Measurements from ENCODE around the gene ADGRF5.
"Not testable (repeated sequence)": the region's sequence is repeated elsewhere in the genome, so short reads cannot be mapped to it uniquely, and the experiment has no call there.

ADGRF5 gene

DNA sequence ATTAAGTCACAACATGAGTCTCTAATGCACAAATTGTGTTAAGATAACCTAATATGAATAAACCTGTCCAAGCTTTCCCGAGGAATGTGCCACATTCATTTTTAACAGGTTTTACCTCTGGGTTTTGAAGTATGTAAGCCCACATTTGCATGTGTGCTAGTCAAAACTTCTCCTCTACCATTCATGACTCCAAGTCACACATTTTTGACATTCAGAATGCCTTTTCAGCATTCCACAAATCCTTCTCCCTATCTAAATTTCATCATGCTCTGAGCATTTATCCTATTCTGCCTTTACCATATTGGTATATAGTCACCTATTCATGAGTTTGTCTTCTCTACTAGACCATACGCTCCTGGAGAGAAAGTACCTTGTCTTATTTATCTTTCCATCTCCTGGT lies 56.5 kb downstream of the ADGRF5 start:
- no peaks in the 10 kb centered on the region for H3F3A ChIP-seq (ENCODE audit: insufficient read depth, low read length)
- no peaks in the 10 kb centered on the region for H3K4me1 ChIP-seq (ENCODE audit: low read length)
- no peaks in the 10 kb centered on the region for H3K27me3 ChIP-seq (replicated peaks; ENCODE audit: insufficient read depth, low read length)
- no peak overlapping the region for H3K27ac ChIP-seq (ENCODE audit: low read length)
- no peak overlapping the region for H3K9ac ChIP-seq (ENCODE audit: low read length)
- no peaks in the 10 kb centered on the region for H3K36me3 ChIP-seq (replicated peaks; ENCODE audit: insufficient read depth, low read length)
- H3K79me2 ChIP-seq (ENCODE audit: low read length): no peaks in the 10 kb centered on the region
- no peak for TF ChIP-seq EZH2phosphoT487 (IDR thresholded peaks at IDR 0.05; ENCODE audit: low read length)
- no peak for TF ChIP-seq CTCF (IDR thresholded peaks at IDR 0.05; ENCODE audit: low read length)
- no peak for TF ChIP-seq EZH2 (optimal IDR thresholded peaks at IDR 0.05; ENCODE audit: low read depth, low read length)
- DNase-seq: no peak
- no peaks in the 10 kb centered on the region for H4K20me1 ChIP-seq (ENCODE audit: insufficient read depth, low read length)
- no peak overlapping the region for H3K4me3 ChIP-seq (ENCODE audit: low read length)
- no peak overlapping the region for H3K4me2 ChIP-seq (ENCODE audit: low read depth, low read length)
- H3K9me2 ChIP-seq (replicated peaks; ENCODE audit: insufficient read depth, low read length): no peaks in the 10 kb centered on the region
- H3K9me3 ChIP-seq (replicated peaks; ENCODE audit: insufficient read depth, low read length): no peaks in the 10 kb centered on the region
- no peak overlapping the region for H2AFZ ChIP-seq (ENCODE audit: low read length)

- Histone ChIP-seq H3K4me1 (ENCODE audit: low read length) (no peaks in the 10 kb centered on the region), H2AFZ (ENCODE audit: low read length) (no peak overlapping the region), H3K36me3 (replicated peaks; ENCODE audit: insufficient read depth, low read length) (no peaks in the 10 kb centered on the region), H4K20me1 (ENCODE audit: insufficient read depth, low read length) (no peaks in the 10 kb centered on the region), H3K4me2 (ENCODE audit: low read depth, low read length) (no peak overlapping the region), H3K9ac (ENCODE audit: low read length) (no peak overlapping the region), H3K9me3 (replicated peaks; ENCODE audit: insufficient read depth, low read length) (no peaks in the 10 kb centered on the region), H3F3A (ENCODE audit: insufficient read depth, low read length) (no peaks in the 10 kb centered on the region), H3K79me2 (ENCODE audit: low read length) (no peaks in the 10 kb centered on the region), H3K27ac (ENCODE audit: low read length) (no peak overlapping the region), H3K27me3 (replicated peaks; ENCODE audit: insufficient read depth, low read length) (no peaks in the 10 kb centered on the region), H3K4me3 (ENCODE audit: low read length) (no peak overlapping the region), H3K9me2 (replicated peaks; ENCODE audit: insufficient read depth, low read length) (no peaks in the 10 kb centered on the region)
- no peak for TF ChIP-seq CTCF (IDR thresholded peaks at IDR 0.05; ENCODE audit: low read length)
- no peak for DNase-seq
Observed at GRCh38 chr6:46863791-46864190, 57.9 kb downstream of the ADGRF5 start.

- DNase-seq: no peak
- H3F3A ChIP-seq (ENCODE audit: insufficient read depth, low read length): no peaks in the 10 kb centered on the region
- no peaks in the 10 kb centered on the region for H3K36me3 ChIP-seq (replicated peaks; ENCODE audit: insufficient read depth, low read length)
- no peaks in the 10 kb centered on the region for H3K27me3 ChIP-seq (replicated peaks; ENCODE audit: insufficient read depth, low read length)
- no peaks in the 10 kb centered on the region for H3K79me2 ChIP-seq (ENCODE audit: low read length)
- H2AFZ ChIP-seq (ENCODE audit: low read length): no peak overlapping the region
- H3K4me3 ChIP-seq (ENCODE audit: low read length): no peak overlapping the region
- H3K4me2 ChIP-seq (ENCODE audit: low read depth, low read length): no peak overlapping the region
- no peaks in the 10 kb centered on the region for H3K9me2 ChIP-seq (replicated peaks; ENCODE audit: insufficient read depth, low read length)
- H4K20me1 ChIP-seq (ENCODE audit: insufficient read depth, low read length): no peaks in the 10 kb centered on the region
- H3K9ac ChIP-seq (ENCODE audit: low read length): no peak overlapping the region
- TF ChIP-seq EZH2phosphoT487 (IDR thresholded peaks at IDR 0.05; ENCODE audit: low read length) (no peak), EZH2 (optimal IDR thresholded peaks at IDR 0.05; ENCODE audit: low read depth, low read length) (no peak), CTCF (IDR thresholded peaks at IDR 0.05; ENCODE audit: low read length) (no peak)
- H3K9me3 ChIP-seq (replicated peaks; ENCODE audit: insufficient read depth, low read length): no peaks in the 10 kb centered on the region
- H3K27ac ChIP-seq (ENCODE audit: low read length): no peak overlapping the region
- no peaks in the 10 kb centered on the region for H3K4me1 ChIP-seq (ENCODE audit: low read length)
Observed at GRCh38 chr6:46862381-46862780, 59.4 kb downstream of the ADGRF5 start.

GRCh38 chr6:46855966-46856365 lies 65.8 kb downstream of the ADGRF5 start:
- H4K20me1 ChIP-seq (ENCODE audit: insufficient read depth, low read length); H3K36me3 ChIP-seq (replicated peaks; ENCODE audit: insufficient read depth, low read length); H3K27me3 ChIP-seq (replicated peaks; ENCODE audit: insufficient read depth, low read length); H3K9me2 ChIP-seq (replicated peaks; ENCODE audit: insufficient read depth, low read length); H3K4me2 ChIP-seq (ENCODE audit: low read depth, low read length); H3K79me2 ChIP-seq (ENCODE audit: low read length); H3K9ac ChIP-seq (ENCODE audit: low read length); H2AFZ ChIP-seq (ENCODE audit: low read length); DNase-seq; H3K4me3 ChIP-seq (ENCODE audit: low read length); H3K27ac ChIP-seq (ENCODE audit: low read length); H3F3A ChIP-seq (ENCODE audit: insufficient read depth, low read length); H3K4me1 ChIP-seq (ENCODE audit: low read length); H3K9me3 ChIP-seq (replicated peaks; ENCODE audit: insufficient read depth, low read length): not testable (repeated sequence)
- peak; percentile 57 for TF ChIP-seq CTCF (IDR thresholded peaks at IDR 0.05; ENCODE audit: low read length)

DNA sequence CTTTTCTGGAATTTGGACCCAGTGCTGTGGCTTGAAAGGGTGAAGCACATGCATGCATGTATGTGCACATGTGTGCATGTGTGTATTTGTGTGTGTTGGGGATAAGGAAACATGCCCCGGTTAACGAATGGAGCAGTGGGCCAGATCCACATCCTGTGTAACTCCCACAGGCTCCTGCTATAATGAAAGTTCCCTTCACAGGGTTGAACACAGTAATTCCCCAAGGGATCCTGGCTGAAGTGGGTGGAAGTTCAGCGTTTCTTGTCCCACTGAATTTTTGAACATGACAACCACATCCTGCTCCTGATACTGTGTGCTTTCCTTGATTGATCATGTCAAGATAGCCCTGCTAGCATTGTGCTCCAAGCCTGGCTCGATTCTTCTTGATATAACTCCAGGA lies 70.2 kb downstream of the ADGRF5 start:
- not testable (repeated sequence) for H3K9me3 ChIP-seq (replicated peaks; ENCODE audit: insufficient read depth, low read length); H3K4me2 ChIP-seq (ENCODE audit: low read depth, low read length)

More for the DNA sequence above, 70.2 kb downstream of the ADGRF5 start:
- H3K27ac ChIP-seq (ENCODE audit: low read length); H3K4me1 ChIP-seq (ENCODE audit: low read length); H3K27me3 ChIP-seq (replicated peaks; ENCODE audit: insufficient read depth, low read length); H3K9ac ChIP-seq (ENCODE audit: low read length); H3K9me2 ChIP-seq (replicated peaks; ENCODE audit: insufficient read depth, low read length); H3K79me2 ChIP-seq (ENCODE audit: low read length); H3K4me3 ChIP-seq (ENCODE audit: low read length); H3F3A ChIP-seq (ENCODE audit: insufficient read depth, low read length); H4K20me1 ChIP-seq (ENCODE audit: insufficient read depth, low read length); H3K36me3 ChIP-seq (replicated peaks; ENCODE audit: insufficient read depth, low read length); DNase-seq; H2AFZ ChIP-seq (ENCODE audit: low read length): not testable (repeated sequence)

Measured in MM.1S (cell line).